HepG2 (cell line): ENCODE results near the gene SRSF3. TPM values are rescaled to one million over a fixed set of nuclear protein-coding genes. Genes with fewer than 3 reads are reported as not detected.

Experiments
- ATF7 ChIP-seq, 2 experiments: fragments of 450-650 bp in 1 of 2; sonication (generic) in 1 of 2; formaldehyde crosslinking in 1 of 2; IDR thresholded peaks; 2 replicates each; pipeline versions ENCODE4 v1.4.0 to v1.6.1; 2016 to 2020; ENCODE audit warnings: antibody characterized with exemption in 1 of 2, mild to moderate bottlenecking in 1 of 2, missing genetic modification reagents in 1 of 2
- ELF1 ChIP-seq: sonication (generic); formaldehyde crosslinking; IDR thresholded peaks from 2 replicates; pipeline ENCODE4 v1.4.0; 2020; ENCODE audit warnings: missing genetic modification reagents
- XRCC5 ChIP-seq: fragments of 200-400 bp; formaldehyde crosslinking; optimal IDR thresholded peaks from 2 replicates; pipeline ENCODE3; 2017; ENCODE audit warnings: mild to moderate bottlenecking, low read length
- YEATS4 ChIP-seq: sonication (generic); formaldehyde crosslinking; IDR thresholded peaks from 2 replicates; pipeline ENCODE4 v1.4.0; 2020; ENCODE audit warnings: missing genetic modification reagents, borderline replicate concordance
- ZNF180 ChIP-seq: sonication (generic); formaldehyde crosslinking; IDR thresholded peaks from 2 replicates; pipeline ENCODE4 v1.4.0; 2020; ENCODE audit warnings: low read depth, missing genetic modification reagents, borderline replicate concordance
- ZNF318 ChIP-seq: sonication (generic); formaldehyde crosslinking; IDR thresholded peaks from 2 replicates; pipeline ENCODE4 v1.4.0; 2020; ENCODE audit warnings: mild to moderate bottlenecking, missing genetic modification reagents
- ZNF354B ChIP-seq: sonication (generic); formaldehyde crosslinking; IDR thresholded peaks from 2 replicates; pipeline ENCODE4 v1.8.0; 2022; ENCODE audit warnings: mild to moderate bottlenecking, missing genetic modification reagents
- ZNF501 ChIP-seq: sonication (generic); formaldehyde crosslinking; IDR thresholded peaks from 2 replicates; pipeline ENCODE4 v1.5.1; 2020; ENCODE audit warnings: mild to moderate bottlenecking, moderate library complexity, missing genetic modification reagents
- polyA plus RNA-seq, 8 experiments: library from polyadenylated mRNA; depleted of rRNA in 3 of 8; stranded (reverse) in 7 of 8; unstranded in 1 of 8; fragments of >200 nt; fragmentation: Illumina TruSeq in 4 of 8; extraction: Trizol in 4 of 8; gene quantifications; 2 replicates each; pipeline versions ENCODE4 v1.2.1 to v1.2.3, GENCODE V29; 2011 to 2016; ENCODE audit warnings: low read depth in 4 of 8, missing spikeins in 1 of 8, mixed read lengths in 1 of 8; ENCODE audit not compliant: insufficient read depth in 1 of 8
- total RNA-seq, 5 experiments: library from RNA; depleted of rRNA; stranded (reverse); fragments of >200 nt; fragmentation: Illumina TruSeq; extraction: Trizol; gene quantifications; 2 replicates each; pipeline ENCODE4 v1.2.3, GENCODE V29; 2016; ENCODE audit warnings: low read depth in 1 of 5
- TF ChIP-seq, protein P1 (sequence below): sonication (generic); formaldehyde crosslinking; IDR thresholded peaks from 2 replicates; pipeline ENCODE4 v1.4.0; 2020; ENCODE audit warnings: missing genetic modification reagents
- TF ChIP-seq, protein P2 (sequence below): sonication (generic); formaldehyde crosslinking; IDR thresholded peaks from one replicate; pipeline ENCODE4 v1.5.1; 2020; ENCODE audit warnings: mild to moderate bottlenecking, missing genetic modification reagents; ENCODE audit errors: not compliant biosample characterization

SRSF3 gene
- total and polyA plus RNA-seq, 2 of the 13 experiments (the other 11 are each of a cell fraction or from before 2014, with no cell fraction given) = 206 to 684 TPM

GRCh38 chr6:36649701-36650484 is 55.7 kb downstream of the SRSF3 start (continued):
- TF ChIP-seq, protein P1, sequence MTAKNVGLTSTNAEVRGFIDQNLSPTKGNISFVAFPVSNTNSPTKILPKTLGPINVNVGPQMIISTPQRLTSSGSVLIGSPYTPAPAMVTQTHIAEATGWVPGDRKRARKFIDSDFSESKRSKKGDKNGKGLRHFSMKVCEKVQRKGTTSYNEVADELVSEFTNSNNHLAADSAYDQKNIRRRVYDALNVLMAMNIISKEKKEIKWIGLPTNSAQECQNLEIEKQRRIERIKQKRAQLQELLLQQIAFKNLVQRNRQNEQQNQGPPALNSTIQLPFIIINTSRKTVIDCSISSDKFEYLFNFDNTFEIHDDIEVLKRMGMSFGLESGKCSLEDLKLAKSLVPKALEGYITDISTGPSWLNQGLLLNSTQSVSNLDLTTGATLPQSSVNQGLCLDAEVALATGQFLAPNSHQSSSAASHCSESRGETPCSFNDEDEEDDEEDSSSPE (CRISPR knock-in tag) = no peak
- TF ChIP-seq ELF1 (peak; percentile 62), YEATS4 (no peak), ZNF318 (no peak), ATF7 (IDR thresholded peaks at IDR 0.05) (peak; percentile 78), ATF7 (CRISPR knock-in tag; IDR thresholded peaks at IDR 0.05) (no peak), ZNF501 (0 out of 2 replicates have a peak, but pooled peaks have one; percentile 4), XRCC5 (no peak), ZNF180 (CRISPR knock-in tag) (no peak), ZNF354B (CRISPR knock-in tag) (no peak)
- TF ChIP-seq, protein P2, sequence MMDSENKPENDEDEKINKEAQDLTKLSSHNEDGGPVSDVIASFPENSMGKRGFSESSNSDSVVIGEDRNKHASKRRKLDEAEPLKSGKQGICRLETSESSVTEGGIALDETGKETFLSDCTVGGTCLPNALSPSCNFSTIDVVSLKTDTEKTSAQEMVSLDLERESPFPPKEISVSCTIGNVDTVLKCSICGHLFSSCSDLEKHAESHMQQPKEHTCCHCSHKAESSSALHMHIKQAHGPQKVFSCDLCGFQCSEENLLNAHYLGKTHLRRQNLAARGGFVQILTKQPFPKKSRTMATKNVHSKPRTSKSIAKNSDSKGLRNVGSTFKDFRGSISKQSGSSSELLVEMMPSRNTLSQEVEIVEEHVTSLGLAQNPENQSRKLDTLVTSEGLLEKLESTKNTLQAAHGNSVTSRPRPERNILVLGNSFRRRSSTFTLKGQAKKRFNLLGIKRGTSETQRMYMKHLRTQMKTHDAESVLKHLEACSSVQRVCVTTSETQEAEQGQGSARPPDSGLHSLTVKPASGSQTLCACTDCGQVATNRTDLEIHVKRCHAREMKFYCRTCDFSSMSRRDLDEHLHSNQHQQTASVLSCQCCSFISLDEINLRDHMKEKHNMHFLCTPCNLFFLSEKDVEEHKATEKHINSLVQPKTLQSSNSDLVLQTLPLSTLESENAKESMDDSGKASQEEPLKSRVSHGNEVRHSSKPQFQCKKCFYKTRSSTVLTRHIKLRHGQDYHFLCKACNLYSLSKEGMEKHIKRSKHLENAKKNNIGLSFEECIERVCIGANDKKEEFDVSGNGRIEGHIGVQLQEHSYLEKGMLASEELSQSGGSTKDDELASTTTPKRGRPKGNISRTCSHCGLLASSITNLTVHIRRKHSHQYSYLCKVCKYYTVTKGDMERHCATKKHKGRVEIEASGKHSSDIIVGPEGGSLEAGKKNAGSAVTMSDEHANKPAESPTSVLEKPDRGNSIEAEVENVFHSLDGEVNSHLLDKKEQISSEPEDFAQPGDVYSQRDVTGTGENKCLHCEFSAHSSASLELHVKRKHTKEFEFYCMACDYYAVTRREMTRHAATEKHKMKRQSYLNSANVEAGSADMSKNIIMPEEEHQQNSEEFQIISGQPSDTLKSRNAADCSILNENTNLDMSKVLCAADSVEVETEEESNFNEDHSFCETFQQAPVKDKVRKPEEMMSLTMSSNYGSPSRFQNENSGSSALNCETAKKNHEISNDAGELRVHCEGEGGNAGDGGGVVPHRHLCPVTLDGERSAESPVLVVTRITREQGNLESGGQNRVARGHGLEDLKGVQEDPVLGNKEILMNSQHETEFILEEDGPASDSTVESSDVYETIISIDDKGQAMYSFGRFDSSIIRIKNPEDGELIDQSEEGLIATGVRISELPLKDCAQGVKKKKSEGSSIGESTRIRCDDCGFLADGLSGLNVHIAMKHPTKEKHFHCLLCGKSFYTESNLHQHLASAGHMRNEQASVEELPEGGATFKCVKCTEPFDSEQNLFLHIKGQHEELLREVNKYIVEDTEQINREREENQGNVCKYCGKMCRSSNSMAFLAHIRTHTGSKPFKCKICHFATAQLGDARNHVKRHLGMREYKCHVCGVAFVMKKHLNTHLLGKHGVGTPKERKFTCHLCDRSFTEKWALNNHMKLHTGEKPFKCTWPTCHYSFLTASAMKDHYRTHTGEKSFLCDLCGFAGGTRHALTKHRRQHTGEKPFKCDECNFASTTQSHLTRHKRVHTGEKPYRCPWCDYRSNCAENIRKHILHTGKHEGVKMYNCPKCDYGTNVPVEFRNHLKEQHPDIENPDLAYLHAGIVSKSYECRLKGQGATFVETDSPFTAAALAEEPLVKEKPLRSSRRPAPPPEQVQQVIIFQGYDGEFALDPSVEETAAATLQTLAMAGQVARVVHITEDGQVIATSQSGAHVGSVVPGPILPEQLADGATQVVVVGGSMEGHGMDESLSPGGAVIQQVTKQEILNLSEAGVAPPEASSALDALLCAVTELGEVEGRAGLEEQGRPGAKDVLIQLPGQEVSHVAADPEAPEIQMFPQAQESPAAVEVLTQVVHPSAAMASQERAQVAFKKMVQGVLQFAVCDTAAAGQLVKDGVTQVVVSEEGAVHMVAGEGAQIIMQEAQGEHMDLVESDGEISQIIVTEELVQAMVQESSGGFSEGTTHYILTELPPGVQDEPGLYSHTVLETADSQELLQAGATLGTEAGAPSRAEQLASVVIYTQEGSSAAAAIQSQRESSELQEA (CRISPR knock-in tag) = no peak
